Caco-2 (cell line): ENCODE data around the gene STPG2. TPM values are rescaled to one million over a fixed set of nuclear protein-coding genes. Genes with fewer than 3 reads are reported as not detected.

Source experiments
- BruUV-seq: library from RNA; stranded (reverse); fragments of 400-500 nt; replicated peaks from 2 replicates; lab custom pipeline; 2021; lab: Mats Ljungman, UMichigan
- CTCF ChIA-PET: fragments of 300-600 bp; sonication (Branson Sonifier 250); formaldehyde crosslinking; loops from one replicate; lab custom pipeline; 2022; ENCODE audit warnings: antibody characterized with exemption; lab: Charles Lee
- POLR2A ChIA-PET: fragments of 300-600 bp; sonication (Branson Sonifier 250); formaldehyde crosslinking; loops from one replicate; lab custom pipeline; 2022; ENCODE audit warnings: antibody characterized with exemption; lab: Charles Lee
- DNase-seq, 2 experiments: peaks; one replicate each; pipeline versions ENCODE4 v3.0.0 to v3.0.0-alpha.2; 2020 to 2022
- H3K27me3 ChIP-seq: replicated peaks from 2 replicates; pipeline ENCODE4 v1.6.0; 2011; ENCODE audit warnings: low read length; ENCODE audit not compliant: control insufficient read depth, insufficient read depth
- H3K36me3 ChIP-seq: 2 replicates; pipeline ENCODE4 v1.5.1; 2011; ENCODE audit warnings: low read length; ENCODE audit not compliant: control insufficient read depth, insufficient read depth
- H3K4me1 ChIP-seq: fragments of 250-450 bp; sonication (Bioruptor Pico); 2 replicates; pipeline ENCODE4 v1.5.1; 2020; ENCODE audit warnings: mild to moderate bottlenecking
- H3K4me3 ChIP-seq: 2 replicates; pipeline ENCODE4 v1.5.1; 2011; ENCODE audit warnings: low read depth, mild to moderate bottlenecking, control low read depth, low read length
- H3K9me3 ChIP-seq: fragments of 250-450 bp; sonication (Bioruptor Pico); 2 replicates; pipeline ENCODE4 v1.5.1; 2020; ENCODE audit warnings: mild to moderate bottlenecking, moderate library complexity
- H3K27ac Mint-ChIP-seq: one replicate; pipeline ENCODE4 v1.8.0; 2022; ENCODE audit warnings: mixed read lengths; ENCODE audit not compliant: unreplicated experiment
- H3K27me3 Mint-ChIP-seq: one replicate; pipeline ENCODE4 v1.8.0; 2022; ENCODE audit warnings: mixed read lengths; ENCODE audit not compliant: insufficient read depth, unreplicated experiment
- H3K36me3 Mint-ChIP-seq: one replicate; pipeline ENCODE4 v1.8.0; 2022; ENCODE audit warnings: mild to moderate bottlenecking, mixed read lengths; ENCODE audit not compliant: insufficient read depth, unreplicated experiment
- H3K4me1 Mint-ChIP-seq: one replicate; pipeline ENCODE4 v1.8.0; 2022; ENCODE audit warnings: low read depth, mixed read lengths; ENCODE audit not compliant: unreplicated experiment
- H3K4me3 Mint-ChIP-seq: one replicate; pipeline ENCODE4 v1.8.0; 2022; ENCODE audit warnings: mild to moderate bottlenecking, moderate library complexity, mixed read lengths; ENCODE audit not compliant: unreplicated experiment
- H3K9me3 Mint-ChIP-seq: one replicate; pipeline ENCODE4 v1.8.0; 2022; ENCODE audit warnings: mixed read lengths; ENCODE audit not compliant: unreplicated experiment
- CTCF ChIP-seq, 2 experiments: fragments of 200-600 bp in 1 of 2; IDR thresholded peaks; 1 replicate in 1 of 2; 2 replicates in 1 of 2; pipeline versions ENCODE4 v1.5.1 to v1.8.0; 2011 to 2022; ENCODE audit warnings: antibody characterized with exemption in 1 of 2, control low read depth in 1 of 2, inconsistent platforms in 1 of 2, low read depth in 1 of 2, low read length in 1 of 2, mild to moderate bottlenecking in 1 of 2, moderate library complexity in 1 of 2; ENCODE audit not compliant: insufficient read depth in 1 of 2, severe bottlenecking in 1 of 2, unreplicated experiment in 1 of 2
- intact Hi-C: fragments of 100-400 bp; cut with micrococcal nuclease; formaldehyde crosslinking; loops from one replicate; pipeline ENCODE4 v1.10.0; 2022; ENCODE audit not compliant: unreplicated experiment
- total RNA-seq: library from RNA; stranded (reverse); gene quantifications from 2 replicates; pipeline ENCODE4 v1.2.3, GENCODE V29; 2022

STPG2 gene
- total RNA-seq, 1 experiment from 2014 or later: not detected

DNA sequence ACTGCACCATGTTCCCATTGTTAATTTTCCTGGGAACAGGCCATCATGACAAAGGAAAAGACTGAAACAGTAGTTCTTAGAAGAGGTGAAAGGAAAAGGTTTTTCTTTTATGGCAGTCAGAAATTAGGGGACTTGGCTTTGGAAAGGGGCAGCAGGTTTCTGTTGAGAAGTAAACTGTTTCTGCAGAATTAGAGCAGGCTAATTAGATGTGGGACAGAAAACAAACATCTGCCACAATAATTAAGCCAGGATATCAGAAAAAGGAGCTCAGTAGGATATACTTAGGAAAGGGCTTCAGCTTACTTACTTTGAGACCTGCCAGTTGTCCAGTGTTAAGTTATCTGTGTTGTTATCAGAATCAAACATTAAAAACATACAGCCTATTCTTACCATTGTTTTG lies 36.7 kb upstream of the STPG2 start:
- no peaks in the 10 kb centered on the region for H3K9me3 ChIP-seq
- Mint-ChIP-seq H3K4me1 (peaks cover 7% of the 10 kb centered on the region), H3K27me3 (no peaks in the 10 kb centered on the region), H3K9me3 (no peaks in the 10 kb centered on the region), H3K36me3 (no peaks in the 10 kb centered on the region), H3K27ac (no peak overlapping the region), H3K4me3 (no peak overlapping the region)
- ChIA-PET POLR2A (no interaction called here), CTCF (no interaction called here)
- H3K36me3 ChIP-seq: no peaks in the 10 kb centered on the region
- BruUV-seq: no TSS peak
- no peaks in the 10 kb centered on the region for H3K27me3 ChIP-seq
- intact Hi-C loops: no loop called here
- DNase-seq: no peak
- H3K4me3 ChIP-seq: no peak overlapping the region
- TF ChIP-seq CTCF (IDR thresholded peaks at IDR 0.05; ENCODE audit: insufficient read depth in 1 of 2, low read depth in 1 of 2, low read length in 1 of 2, severe bottlenecking in 1 of 2, unreplicated experiment in 1 of 2): no peak
- H3K4me1 ChIP-seq: peaks cover 6% of the 10 kb centered on the region; the same call in 1 of the 2 replicates

DNA sequence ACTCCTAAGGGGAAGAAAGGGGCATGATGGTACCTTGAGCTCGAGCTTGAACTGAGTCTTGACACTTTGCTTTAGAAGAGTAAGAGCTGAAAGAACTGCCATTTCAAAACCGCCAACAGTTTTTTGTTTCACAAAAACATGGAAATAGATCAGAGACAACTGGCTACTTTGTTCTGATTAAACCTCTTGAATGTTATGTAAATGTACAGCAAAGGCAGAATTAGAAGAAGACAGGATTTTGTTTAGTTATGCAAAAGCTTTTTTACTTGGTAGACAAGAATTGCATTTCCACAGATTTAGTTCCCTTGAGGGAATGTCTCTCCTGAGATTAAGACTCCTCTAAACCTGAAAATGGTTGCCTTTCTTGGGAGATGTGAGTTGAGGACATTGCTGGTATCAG lies 33.3 kb upstream of the STPG2 start:
- no peak for TF ChIP-seq CTCF (IDR thresholded peaks at IDR 0.05; ENCODE audit: insufficient read depth in 1 of 2, low read depth in 1 of 2, low read length in 1 of 2, severe bottlenecking in 1 of 2, unreplicated experiment in 1 of 2)
- CTCF ChIA-PET: no interaction called here
- no peaks in the 10 kb centered on the region for H3K27me3 Mint-ChIP-seq
- H3K9me3 ChIP-seq: no peaks in the 10 kb centered on the region
- no peaks in the 10 kb centered on the region for H3K9me3 Mint-ChIP-seq
- H3K27ac Mint-ChIP-seq: no peak overlapping the region
- DNase-seq: no peak
- no peaks in the 10 kb centered on the region for H3K36me3 ChIP-seq
- H3K4me1 ChIP-seq: peaks cover 6% of the 10 kb centered on the region; the same call in 1 of the 2 replicates
- H3K27me3 ChIP-seq: no peaks in the 10 kb centered on the region
- peaks cover 7% of the 10 kb centered on the region for H3K4me1 Mint-ChIP-seq
- no peak overlapping the region for H3K4me3 ChIP-seq
- H3K4me3 Mint-ChIP-seq: no peak overlapping the region
- POLR2A ChIA-PET: no interaction called here
- H3K36me3 Mint-ChIP-seq: no peaks in the 10 kb centered on the region
- intact Hi-C loops: no loop called here
- BruUV-seq: no TSS peak

DNA sequence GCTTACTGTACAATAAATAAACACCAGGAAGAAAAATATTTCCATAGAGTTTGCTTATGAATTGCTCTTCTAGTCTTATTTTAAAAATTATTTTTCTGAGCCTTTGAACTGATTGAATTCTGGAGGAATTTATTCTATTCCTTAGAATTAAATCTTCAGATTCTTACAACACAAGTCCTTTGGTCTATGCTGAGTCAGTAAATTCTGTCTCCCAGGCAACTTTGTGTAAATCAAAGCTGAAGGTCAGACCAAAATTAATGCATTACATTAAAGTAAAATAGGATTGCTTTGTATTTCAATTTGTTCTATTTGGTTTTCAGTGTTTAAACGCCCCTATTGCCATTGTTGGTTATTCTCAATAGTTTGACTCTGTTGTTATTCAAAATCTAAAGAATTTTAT lies 26.8 kb upstream of the STPG2 start:
- no peak overlapping the region for H3K4me3 ChIP-seq
- no peaks in the 10 kb centered on the region for H3K9me3 ChIP-seq
- no peaks in the 10 kb centered on the region for H3K27me3 Mint-ChIP-seq
- H3K4me3 Mint-ChIP-seq: no peak overlapping the region
- ChIA-PET POLR2A (no interaction called here), CTCF (no interaction called here)
- no peaks in the 10 kb centered on the region for H3K4me1 Mint-ChIP-seq
- no peak for DNase-seq
- H3K36me3 ChIP-seq: no peaks in the 10 kb centered on the region
- H3K4me1 ChIP-seq: no peaks in the 10 kb centered on the region
- no peak for TF ChIP-seq CTCF (IDR thresholded peaks at IDR 0.05; ENCODE audit: insufficient read depth in 1 of 2, low read depth in 1 of 2, low read length in 1 of 2, severe bottlenecking in 1 of 2, unreplicated experiment in 1 of 2)
- H3K36me3 Mint-ChIP-seq: no peaks in the 10 kb centered on the region
- BruUV-seq: no TSS peak
- H3K9me3 Mint-ChIP-seq: peaks cover 3% of the 10 kb centered on the region
- H3K27me3 ChIP-seq: no peaks in the 10 kb centered on the region
- H3K27ac Mint-ChIP-seq: no peak overlapping the region
- intact Hi-C loops: no loop called here
